ENCODE results near the gene LRRC27.

Gene LRRC27

DNA sequence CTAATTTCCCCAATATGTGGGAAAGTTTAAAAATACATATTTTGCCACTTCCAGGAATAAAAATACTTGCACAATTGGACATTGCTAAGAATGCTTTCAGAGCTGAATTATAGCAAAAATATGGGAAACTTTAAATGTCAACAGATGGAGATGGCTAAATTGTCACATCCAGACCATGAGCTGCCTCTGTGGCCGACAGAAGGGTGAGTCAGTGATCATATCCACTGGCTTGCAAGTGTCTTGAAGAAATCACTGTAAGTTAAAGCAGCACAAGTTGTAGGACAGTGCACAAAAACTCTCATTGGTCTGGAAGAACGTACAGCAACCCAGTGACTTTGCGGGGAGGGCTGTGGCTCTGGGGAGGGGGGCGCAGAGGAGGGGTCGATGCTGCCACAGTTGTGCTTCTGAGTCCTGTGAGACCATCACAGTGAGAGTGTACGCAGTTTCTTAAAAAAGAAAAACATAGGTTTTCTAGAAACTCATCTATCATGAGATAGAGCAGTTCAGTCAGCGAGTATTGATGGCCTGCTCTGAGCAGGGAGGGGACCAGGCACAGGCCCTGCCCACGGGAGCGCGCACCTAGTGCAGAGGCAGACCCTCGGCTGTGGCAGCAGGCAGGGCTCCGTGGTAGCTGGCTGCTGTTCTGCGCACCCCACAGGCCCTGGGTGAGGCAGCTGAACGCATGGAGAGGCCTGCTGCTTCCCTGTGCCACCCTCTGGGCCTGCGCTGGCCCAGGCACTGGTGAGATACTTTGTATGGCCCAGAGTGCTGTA, 25.5 kb downstream of the LRRC27 start:
- no peak for DNase-seq (ENCODE audit: low spot score)

DNA sequence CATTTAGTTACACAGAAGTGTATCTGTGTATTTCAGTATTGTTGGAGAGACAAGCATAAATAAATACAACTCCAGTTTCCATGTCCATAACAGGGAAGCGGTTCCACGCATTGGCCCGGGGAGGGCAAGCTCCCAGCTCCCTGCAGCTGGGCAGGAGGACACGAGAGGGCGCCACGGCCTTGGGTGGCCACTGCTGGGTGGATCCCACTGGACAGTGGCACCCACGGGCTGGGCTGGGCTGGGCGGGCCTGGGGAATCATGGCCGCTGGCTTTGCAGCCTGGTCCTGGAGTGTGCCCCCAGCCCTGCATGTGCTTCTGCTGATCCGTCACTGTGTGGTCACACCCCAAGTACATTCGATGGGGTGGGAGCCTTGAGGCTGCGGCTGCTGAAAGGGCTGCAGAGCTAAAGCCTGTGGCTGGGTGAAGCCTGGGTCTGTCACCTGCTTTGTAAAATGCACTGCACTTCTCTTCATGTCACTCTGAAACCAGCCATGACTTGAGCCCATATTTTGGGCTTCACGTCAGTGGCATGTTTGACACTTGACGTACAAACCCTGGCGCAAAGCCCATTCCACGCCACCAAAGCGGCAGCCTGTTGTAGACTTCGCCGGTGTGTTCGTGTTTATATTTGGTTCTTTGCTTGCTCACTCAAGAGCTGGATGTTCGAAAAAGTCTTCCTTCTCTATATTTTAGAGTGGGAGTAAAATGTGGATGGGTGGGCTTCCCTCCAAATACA, 27.5 kb downstream of the LRRC27 start:
- DNase-seq (ENCODE audit: low spot score), result no peak

DNA sequence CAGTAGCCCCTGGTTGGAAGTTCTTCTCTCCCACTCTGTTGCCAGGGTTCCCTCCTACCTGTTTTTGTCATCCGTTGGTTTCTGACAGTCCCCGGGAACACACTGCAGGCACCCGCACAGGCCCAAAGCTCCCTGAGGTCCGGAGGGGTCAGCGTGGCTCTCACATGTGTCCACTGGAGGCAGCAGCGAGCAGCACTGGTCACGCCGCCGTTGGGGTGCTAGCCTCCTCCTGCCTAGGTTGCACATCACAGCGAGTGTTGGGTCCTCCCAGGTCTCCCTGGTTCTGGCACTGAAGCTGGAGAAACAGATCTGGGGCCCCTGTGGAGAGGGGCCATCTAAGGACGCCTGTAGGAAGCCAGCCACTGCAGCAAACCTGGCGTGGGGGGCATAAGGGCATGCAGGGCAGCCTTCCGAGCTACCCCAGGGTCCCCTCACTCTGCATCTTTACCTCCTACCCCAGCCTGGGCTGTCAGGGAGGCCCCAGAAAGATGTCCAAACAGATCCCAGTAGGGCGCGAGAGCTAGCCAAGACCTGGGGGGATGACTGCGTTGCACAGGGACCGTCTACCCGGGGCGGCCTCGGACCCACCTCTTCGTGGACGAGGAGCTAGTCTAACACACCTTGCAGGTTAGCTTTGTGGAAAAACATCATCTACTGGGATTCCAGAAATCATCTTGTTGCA, 28.9 kb downstream of the LRRC27 start:
- DNase-seq (ENCODE audit: low spot score), result no peak

DNA sequence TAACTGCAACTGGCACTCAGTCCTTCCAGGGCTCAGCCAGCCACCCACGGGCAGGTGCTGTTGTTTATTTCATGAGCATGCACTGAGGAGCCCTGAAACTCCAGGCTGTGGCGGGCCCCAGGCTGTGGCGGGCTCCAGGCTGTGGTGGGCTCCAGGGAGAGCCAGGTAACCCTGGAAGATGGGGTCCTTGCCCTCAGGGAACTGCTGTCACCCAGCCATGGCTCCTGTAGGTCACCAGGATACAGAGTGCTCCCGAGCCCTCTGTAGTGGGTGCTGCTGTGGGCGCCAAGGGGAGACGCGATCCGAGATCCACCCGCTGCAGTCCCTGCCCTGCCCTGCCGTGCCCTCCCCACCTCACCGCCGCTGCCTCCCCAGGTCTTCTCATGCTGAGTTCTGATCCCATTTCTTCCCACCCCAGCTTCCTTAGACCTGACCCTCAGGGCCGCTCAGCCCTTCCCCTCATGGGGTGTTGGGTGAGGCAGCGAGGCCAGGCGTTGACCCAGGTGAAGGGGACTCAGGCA, 29.6 kb downstream of the LRRC27 start:
- DNase-seq (ENCODE audit: low spot score), result no peak

DNA sequence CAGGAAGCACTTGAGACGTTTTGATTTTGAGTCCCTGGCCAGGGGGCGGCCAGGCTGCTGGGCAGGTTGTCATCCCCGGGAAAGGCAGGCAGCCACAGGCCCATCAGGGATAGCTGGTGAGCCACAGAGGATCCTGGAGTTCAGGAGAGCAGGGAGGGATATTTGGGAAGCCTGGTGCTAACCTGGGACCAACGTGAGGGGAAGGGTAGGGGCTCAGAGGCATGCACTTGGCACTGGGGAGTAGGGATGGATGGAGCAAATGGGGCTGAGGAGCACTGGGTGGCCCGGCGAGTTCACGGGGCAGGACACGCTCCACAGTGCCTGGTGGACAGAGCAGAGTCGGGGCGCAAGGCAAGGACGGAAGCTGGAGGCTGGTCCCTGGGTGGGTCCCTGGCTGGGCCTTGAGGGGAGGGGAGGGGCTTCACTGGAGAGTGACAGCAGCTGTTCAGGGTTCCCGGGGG, 30.2 kb downstream of the LRRC27 start:
- no peak for DNase-seq (ENCODE audit: low spot score)

DNA sequence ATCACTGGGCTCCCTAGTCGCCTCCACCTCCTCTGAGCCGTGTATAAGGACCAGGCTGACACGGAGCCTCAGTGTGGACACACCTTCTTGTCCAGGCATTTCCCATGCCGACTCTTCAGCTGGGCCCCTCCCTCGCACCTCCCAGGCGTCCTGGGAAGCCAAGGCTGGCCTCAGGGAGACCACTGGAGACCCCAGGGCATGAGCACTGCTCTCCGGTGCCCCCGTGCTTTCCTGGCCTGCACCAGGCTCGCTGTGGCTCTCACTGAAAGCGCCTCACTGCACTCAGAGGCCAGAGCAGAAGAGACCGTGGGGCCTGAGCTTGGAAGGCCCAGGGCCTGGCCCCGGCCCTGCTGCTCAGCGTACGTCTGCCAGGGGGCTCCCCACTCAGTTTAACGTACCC, 31.4 kb downstream of the LRRC27 start:
- DNase-seq (ENCODE audit: low spot score), result no peak

DNA sequence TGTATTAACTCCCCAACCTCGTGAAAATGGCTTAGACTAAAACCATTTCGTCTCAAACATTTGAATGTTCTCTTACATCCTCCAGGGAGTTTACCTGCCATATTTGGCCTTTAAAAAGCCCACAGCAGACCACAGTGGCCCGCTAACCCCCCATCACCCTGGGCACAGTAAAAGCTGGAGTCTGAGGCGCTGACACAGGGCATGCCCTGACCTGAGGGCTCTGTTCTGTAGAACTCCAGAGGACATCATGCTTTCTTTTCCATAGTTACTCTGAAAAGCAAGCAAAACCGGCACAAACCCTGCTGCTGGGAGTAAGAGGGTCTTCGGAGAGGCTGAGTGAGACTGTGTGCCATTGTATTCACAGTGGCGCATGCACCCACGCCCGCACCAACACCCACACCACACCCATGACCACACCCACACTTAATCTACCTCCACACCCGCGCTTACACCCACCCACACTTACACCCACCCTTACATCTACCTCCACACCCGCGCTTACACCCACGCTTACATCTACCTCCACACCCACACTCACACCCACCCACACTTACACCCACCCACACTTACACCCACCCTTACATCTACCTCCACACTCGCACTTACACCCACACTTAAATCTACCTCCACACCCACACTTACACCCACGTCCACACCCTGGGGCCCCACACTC, 32.1 kb downstream of the LRRC27 start:
- peak; percentile 40 for DNase-seq (ENCODE audit: low spot score)

DNA sequence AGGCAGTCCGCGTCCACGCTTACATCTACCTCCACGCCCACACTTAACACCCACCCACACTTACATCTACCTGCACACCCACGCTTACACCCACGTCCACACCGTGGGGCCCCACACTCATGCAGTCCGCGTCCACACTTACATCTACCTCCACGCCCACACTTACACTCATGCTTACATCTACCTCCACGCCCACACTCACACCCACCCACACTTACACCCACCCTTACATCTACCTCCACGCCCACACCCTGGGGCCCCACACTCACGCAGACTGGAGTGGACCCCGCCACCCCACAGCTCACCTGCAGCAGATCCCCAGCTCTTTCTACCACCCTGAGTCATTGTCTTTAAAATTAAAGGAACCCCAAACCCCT, 32.6 kb downstream of the LRRC27 start:
- no peak for DNase-seq (ENCODE audit: low spot score)

DNA sequence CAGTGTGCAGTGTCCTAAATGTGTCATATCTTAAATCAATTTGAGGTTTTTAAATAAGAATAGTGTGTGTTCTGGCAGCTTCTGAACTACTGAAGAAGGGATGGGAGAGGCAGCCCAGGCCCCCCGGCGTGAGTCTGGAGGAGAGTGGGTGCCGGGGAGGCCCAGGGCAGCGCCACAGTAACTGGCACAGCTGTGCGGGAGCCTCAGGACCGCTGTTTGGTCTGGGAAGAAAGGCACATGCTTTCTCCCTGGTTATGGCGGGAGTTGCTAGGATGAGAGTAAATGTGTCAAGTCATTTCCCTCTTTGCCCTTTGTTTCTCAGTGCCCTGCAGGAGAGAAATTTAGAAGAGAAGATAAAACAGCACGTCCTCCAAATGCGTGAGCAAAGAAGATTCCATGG, 33.1 kb downstream of the LRRC27 start:
- no peak for DNase-seq (ENCODE audit: low spot score)

DNA sequence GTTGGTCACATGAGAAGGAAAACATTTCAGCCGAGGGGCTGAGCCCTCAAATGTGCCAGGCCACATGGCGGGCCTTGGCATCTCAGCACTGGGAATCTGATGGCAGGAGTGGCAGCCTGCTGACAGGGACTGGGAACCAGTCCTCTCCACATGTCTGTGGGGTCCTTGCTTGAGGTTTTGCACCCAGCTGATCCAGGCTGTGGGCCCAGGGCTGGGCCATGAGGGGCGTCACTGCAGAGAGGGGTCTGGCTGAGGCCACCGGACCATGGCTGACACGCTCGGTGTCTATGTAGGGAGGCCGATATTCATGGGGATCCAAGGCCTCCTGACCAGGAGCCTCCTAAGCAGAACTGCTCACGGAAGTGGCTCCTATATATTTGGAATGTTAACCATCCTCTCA, 34.0 kb downstream of the LRRC27 start:
- no peak for DNase-seq (ENCODE audit: low spot score)

DNA sequence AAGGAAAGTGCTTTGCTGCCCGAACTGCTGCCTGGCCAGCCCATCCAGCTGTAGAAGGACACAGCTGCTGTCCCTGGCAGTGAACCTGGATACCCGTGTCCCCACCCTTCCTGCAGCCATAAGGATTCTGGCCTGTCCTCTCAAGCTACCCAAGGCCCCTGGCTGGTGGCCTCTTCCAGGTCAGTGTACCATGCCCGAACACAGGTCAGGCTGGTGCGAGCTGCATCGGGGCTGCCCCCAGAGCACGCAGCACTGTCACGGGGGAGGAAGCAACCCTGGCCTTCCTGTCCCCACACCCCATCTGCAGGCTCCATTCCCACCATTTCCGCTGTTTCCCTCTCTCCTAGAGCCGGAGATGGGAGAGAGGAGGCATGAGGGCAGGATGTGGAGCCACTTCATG, 34.5 kb downstream of the LRRC27 start:
- DNase-seq (ENCODE audit: low spot score), result no peak

DNA sequence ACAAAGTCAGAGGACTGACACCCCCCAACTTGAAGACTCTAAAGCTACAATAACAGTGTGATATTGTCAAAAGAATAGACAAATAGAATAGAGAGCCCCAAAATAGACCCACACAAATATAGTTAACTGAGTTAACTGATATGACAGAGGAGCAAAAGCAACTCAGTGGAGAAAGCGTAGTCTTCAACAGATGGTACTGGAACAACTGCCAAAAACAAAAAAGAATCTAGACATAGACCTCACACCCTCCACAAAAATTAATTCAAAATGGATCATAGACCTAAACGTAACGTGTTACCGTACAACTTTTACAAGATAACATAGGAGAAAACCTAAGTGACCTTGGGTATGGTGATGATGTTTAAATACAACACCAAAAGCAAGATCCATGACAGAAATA, 36.4 kb downstream of the LRRC27 start:
- no peak for DNase-seq (ENCODE audit: low spot score)

DNA sequence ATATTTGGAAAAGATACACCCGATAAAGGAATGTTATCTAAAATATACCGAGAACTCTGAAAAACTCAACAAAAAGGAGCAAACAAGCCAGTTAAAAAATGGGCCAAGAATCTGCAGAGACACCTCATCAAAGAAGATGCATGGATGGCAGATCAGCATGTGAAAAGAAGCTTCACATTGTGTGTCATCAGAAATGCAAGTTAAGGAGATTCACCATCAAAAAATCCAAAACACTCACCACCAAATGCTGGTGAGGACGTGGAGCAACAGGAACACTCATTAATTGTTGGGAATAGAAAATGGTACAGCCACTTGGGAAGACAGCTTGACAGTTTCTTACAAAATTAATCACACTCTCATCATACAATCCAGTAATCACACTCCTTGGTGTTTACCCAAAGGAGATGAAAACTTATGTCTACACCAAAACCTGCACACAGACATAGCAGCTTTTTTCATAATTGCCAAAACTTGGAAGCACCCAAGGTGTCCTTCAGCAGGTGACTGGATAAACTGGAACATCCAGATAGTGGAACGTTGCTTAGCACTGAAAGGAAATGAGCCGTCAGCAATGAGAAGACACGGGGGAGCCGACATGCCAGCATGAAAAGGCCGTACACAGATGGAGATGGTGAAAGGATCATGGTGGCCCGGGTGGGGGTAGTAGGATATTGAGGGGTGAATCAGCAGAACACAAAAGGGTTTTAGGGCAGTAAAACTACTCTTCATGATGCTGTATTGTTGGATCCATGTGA, 37.1 kb downstream of the LRRC27 start:
- no peak for DNase-seq (ENCODE audit: low spot score)

DNA sequence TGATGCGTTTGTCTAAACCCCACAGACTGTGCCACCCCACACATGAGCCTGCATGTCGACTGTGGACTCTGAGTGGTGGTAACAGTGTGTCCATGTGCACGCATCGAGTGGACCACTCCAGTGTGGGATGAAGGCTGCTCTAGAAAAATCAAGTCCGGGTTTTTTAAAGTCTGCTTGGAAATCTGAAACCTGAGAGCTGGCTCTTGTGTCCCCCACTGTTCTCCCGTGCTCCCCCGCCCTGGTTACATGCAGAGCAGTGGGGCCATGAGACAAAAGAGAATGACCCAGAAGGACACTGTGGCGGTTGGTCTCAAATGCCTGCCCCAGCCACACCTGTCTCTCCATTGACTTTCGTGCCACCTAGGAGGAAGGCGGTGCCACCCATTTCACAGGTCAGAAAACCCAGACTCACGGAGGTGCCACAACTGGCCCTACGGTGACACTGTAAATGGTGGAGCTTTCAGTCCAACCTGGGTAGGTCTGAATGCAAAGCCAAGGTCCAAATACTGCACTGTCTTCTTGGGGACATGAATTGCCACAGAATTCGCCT, 37.7 kb downstream of the LRRC27 start:
- DNase-seq (ENCODE audit: low spot score), result no peak

DNA sequence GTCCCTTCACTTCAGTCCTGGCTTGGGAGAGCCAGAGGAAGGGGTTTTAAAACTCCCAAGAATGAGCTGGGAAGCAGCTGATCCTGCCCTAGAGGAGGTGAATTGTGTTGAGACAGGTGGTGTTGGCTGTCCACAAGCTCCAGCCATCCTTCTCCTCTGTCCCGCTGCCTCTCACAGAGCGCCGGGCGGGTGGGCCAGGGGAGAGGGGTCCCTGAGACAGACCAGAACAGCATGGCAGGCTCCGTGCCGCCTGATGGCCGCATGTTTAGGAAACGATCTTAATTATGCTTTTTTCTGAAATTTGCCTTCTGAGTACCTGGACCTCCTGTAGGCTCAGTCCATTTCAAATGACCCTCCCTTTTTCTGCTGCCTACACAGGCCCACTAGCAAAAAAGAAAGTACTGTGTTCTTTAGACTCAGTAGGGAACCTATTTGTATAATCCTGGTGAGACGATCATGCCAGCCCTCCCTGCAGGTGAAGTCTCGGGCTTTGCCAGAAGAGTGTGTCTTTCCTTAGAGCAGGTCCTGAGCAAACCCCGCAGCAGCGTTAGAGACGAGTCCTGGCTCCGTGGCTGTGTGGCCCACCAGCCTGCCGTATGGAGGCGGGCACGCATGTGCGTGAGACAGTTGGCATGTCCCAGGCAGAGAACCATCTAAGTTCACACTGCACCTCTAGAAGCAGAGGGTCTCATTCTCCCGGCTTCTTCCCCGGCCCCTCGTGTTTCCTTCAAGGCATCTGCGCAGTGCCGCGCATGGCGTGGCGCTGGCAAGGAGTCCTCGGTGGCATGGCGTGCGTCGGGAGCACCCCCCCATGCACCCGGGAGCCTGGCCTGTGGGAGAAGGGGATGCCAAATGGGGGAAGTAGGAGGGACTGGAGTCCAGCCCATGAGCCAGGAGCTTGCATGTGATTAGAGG, 38.7 kb downstream of the LRRC27 start:
- no peak for DNase-seq (ENCODE audit: low spot score)

DNA sequence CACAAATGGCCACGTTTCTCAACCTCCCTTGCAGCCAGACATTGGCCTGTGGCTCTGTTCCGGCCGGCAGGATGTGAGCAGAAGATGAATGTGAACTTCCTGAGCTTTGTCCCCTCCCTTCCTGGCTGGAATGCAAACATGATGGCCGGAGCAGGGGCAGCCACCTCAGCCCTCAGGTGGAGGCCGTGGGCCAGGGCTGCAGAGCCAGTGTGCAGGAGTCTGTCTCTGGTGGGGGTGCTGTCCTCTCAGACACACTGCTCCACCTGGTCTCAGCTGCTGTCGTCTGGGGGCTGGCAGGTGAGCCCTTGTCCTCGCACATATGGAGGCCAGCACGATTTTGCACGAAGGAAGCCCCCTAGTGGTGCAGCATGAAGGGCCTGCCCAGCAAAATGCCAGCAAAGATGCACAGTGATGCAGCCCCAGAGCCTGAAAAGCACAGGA, 39.7 kb downstream of the LRRC27 start:
- no peak for DNase-seq (ENCODE audit: low spot score)

DNA sequence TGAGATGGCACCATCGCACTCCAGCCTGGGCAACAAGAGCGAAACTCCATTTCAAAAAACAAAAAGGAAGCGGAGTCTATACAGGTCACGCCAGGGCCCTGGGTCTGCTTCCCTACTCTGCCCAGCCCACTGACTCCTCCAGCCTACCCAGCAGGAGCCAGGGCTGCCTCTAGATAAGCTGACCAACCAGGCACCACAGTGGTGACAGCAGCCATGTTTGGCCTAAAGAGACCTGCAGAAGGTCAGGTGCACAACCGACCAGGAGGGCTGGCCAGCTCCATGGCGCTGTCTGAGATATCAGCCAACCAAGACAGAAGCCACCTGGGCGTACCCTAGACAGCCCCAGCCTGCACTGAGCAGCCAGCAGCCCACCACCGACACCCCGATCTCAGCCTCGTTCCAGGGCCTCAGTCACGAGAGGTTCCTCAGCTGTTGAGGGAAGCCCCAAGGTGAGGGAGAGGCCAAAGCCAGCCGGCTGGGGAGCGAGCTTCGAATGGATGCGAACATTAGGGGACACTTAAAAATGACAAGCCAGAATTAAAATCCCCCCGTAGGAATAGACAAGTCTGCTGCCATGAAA, 40.6 kb downstream of the LRRC27 start:
- no peak for DNase-seq (ENCODE audit: low spot score)

DNA sequence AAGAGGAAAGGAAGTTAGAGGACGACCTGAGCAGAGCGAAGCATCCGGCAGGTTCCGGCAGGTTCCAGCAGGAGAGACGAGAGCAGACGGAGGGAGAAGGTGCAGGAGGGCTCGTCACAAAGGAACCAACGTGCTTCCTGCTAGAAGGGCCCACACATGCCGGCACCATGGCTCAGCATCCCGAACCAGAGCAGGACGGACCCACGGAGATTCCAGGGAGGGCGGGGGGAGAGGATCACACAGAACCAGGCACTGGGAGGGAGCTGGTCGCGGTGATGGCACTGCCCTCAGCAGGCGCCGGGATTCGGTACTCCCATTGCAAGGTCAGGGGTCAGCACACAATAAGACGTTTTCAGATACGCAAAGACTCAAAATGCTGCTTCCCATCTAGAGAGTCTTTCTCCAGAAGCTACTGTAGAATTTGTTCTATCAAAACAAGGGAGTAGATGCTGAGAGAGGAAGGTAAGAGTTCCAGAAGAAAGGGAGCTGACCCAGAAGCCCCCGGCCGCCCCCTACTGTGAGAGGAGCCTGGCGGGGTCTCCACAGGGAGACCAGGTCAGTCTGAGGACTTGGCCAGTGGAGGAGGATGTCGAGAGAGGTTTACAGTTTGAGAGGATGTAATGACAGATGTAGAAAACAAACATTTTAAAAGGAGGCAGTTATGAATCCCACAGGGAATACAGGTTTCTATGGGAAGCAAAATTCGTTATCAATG, 41.4 kb downstream of the LRRC27 start:
- no peak for DNase-seq (ENCODE audit: low spot score)

DNA sequence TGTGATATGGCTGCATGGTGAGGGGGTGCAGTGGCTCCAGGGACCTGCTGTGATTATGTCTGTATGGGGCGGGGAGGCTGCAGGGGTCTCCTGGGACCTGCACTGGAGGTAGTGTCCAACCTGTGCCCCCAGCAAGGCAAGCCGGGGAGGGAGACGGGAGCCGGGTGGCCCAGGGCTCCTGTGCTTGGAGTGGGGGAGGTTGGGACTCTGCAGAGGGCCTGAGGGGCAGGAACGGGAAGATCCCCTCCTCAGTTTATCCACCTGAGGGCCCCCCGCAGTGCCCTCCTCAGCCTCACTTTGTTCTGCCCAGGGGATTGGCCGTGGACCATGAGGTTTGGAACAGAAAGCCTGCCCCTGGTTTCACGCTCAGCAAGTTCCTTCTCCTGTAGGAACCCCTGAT, 42.2 kb downstream of the LRRC27 start:
- no peak for DNase-seq (ENCODE audit: low spot score)

Measured in hematopoietic multipotent progenitor cell treated with erythropoietin and hydrocortisone succinate and interleukin-3 and kit ligand, for 17 days (in vitro differentiated cells).